ENCODE data around the gene DND1.
"Not testable (repeated sequence)": the region's sequence is repeated elsewhere in the genome, so short reads cannot be mapped to it uniquely, and the experiment has no call there.

The DND1 gene
- 0.07 to 2.0 (median 0.34) reads per million in 17 experiments for total RNA-seq

GRCh38 chr5:140673187-140673976 is at the start of gene DND1:
DND1 (minus strand) TSS chr5:140673576; CDS start chr5:140673542, 34 bp downstream.
- DNase-seq: no peak

GRCh38 chr5:140721395-140721794 is 48.0 kb upstream of the DND1 start:
- not testable (repeated sequence) for DNase-seq

- not testable (repeated sequence) for DNase-seq
Measured at GRCh38 chr5:140720738-140721137, 47.4 kb upstream of the DND1 start.

- no peak for DNase-seq
Measured at GRCh38 chr5:140718266-140718592, 44.9 kb upstream of the DND1 start.

GRCh38 chr5:140716238-140716637 is 42.9 kb upstream of the DND1 start:
- DNase-seq: not testable (repeated sequence)

- DNase-seq: no peak
Measured at GRCh38 chr5:140713562-140714094, 40.3 kb upstream of the DND1 start.

- DNase-seq: no peak
Measured at GRCh38 chr5:140711794-140712193, 38.4 kb upstream of the DND1 start.

GRCh38 chr5:140710899-140711552 is 37.6 kb upstream of the DND1 start:
- peak; percentile 95 to 99 (median 97) for DNase-seq

GRCh38 chr5:140708787-140709186 is 35.4 kb upstream of the DND1 start:
- not testable (repeated sequence) for DNase-seq

- DNase-seq: no peak
Measured at GRCh38 chr5:140707812-140708211, 34.4 kb upstream of the DND1 start.

- peak; percentile 96 to 99 (median 98) for DNase-seq
Measured at GRCh38 chr5:140700177-140701144, 27.1 kb upstream of the DND1 start, which contains the start of gene ZMAT2. ZMAT2 (plus strand) TSS chr5:140700447; CDS start chr5:140700461, 14 bp downstream.

GRCh38 chr5:140696891-140697492 is 23.6 kb upstream of the DND1 start:
- no peak for DNase-seq

- no peak for DNase-seq
Measured at GRCh38 chr5:140694276-140694675, 20.9 kb upstream of the DND1 start.

GRCh38 chr5:140690941-140691924 is 17.9 kb upstream of the DND1 start, which contains the start of the genes HARS1 and HARS2:
HARS1 (minus strand) TSS chr5:140691370; CDS start chr5:140691304, 66 bp downstream.
HARS2 (plus strand) TSS chr5:140691455; CDS start chr5:140691649, 194 bp downstream.
- peak; percentile 95 to 98 (median 96) for DNase-seq

GRCh38 chr5:140690376-140690932 is 17.1 kb upstream of the DND1 start:
- DNase-seq: no peak

- DNase-seq: no peak
Measured at GRCh38 chr5:140678993-140679392, 5.6 kb upstream of the DND1 start.

GRCh38 chr5:140677947-140678346 is 4.6 kb upstream of the DND1 start:
- no peak for DNase-seq

GRCh38 chr5:140674629-140675028 is 1.3 kb upstream of the DND1 start:
- no peak for DNase-seq

GRCh38 chr5:140674211-140674610 is 835 bp upstream of the DND1 start:
- no peak for DNase-seq

Measured in suppressor macrophage (primary cell).